Tibial artery (tissue), 4 donors: ENCODE data around the gene MRM2.

Experiments
- DNase-seq, 2 donors: peaks; one replicate each; pipeline ENCODE4 v3.0.0-alpha.2; 2019
- H3K27ac ChIP-seq, 2 donors: fragments of 200-600 bp; sonication (generic) in 1 of 2; 1 replicate in 1 of 2; 2 replicates in 1 of 2; pipeline ENCODE4 v1.5.1; 2018 to 2019; ENCODE audit warnings: mild to moderate bottlenecking in 1 of 2
- H3K27me3 ChIP-seq, 2 donors: fragments of 200-600 bp; sonication (generic) in 1 of 2; one replicate each; pipeline versions ENCODE4 v1.5.1 to v1.6.0; 2016 to 2019
- H3K36me3 ChIP-seq, 3 donors: fragments of 200-600 bp; sonication (generic) in 2 of 3; one replicate each; pipeline ENCODE4 v1.5.1; 2016 to 2019; ENCODE audit warnings: mild to moderate bottlenecking in 2 of 3
- H3K4me1 ChIP-seq, 4 donors: fragments of 200-600 bp; sonication (generic) in 2 of 4; 1 replicate in 3 of 4; 2 replicates in 1 of 4; pipeline ENCODE4 v1.5.1; 2016 to 2019
- H3K4me3 ChIP-seq, 2 donors: fragments of 200-600 bp; sonication (generic) in 1 of 2; 1 replicate in 1 of 2; 2 replicates in 1 of 2; pipeline ENCODE4 v1.5.1; 2018 to 2019; ENCODE audit warnings: mild to moderate bottlenecking in 2 of 2
- H3K9me3 ChIP-seq, 3 donors: fragments of 200-600 bp; sonication (generic) in 1 of 3; one replicate each; pipeline ENCODE4 v1.5.1; 2016 to 2019
- CTCF ChIP-seq, 2 experiments: fragments of 200-600 bp in 1 of 2; fragments of 450-650 bp in 1 of 2; IDR thresholded peaks; one replicate each; pipeline ENCODE4 v1.5.1; 2017 to 2019; ENCODE audit warnings: antibody characterized with exemption in 2 of 2, mild to moderate bottlenecking in 1 of 2, moderate library complexity in 1 of 2
- intact Hi-C: fragments of 100-400 bp; cut with DNase I; formaldehyde crosslinking; loops from one replicate; pipeline ENCODE4 v1.15.0; 2023; ENCODE audit warnings: low total_unique reads

Gene MRM2

GRCh38 chr7:2266911-2267310 is 24.9 kb upstream of the MRM2 start:
- Histone ChIP-seq H3K9me3 (no peaks in the 10 kb centered on the region), H3K27ac (no peak overlapping the region), H3K4me1 (no peaks in the 10 kb centered on the region), H3K27me3 (no peaks in the 10 kb centered on the region), H3K4me3 (no peak overlapping the region), H3K36me3 (peaks cover 0 to 40% (median 29%) of the 10 kb centered on the region in 3 donors)
- TF ChIP-seq CTCF (IDR thresholded peaks at IDR 0.05), result no peak
- DNase-seq, result no peak
- intact Hi-C loops, result no loop called here

DNA sequence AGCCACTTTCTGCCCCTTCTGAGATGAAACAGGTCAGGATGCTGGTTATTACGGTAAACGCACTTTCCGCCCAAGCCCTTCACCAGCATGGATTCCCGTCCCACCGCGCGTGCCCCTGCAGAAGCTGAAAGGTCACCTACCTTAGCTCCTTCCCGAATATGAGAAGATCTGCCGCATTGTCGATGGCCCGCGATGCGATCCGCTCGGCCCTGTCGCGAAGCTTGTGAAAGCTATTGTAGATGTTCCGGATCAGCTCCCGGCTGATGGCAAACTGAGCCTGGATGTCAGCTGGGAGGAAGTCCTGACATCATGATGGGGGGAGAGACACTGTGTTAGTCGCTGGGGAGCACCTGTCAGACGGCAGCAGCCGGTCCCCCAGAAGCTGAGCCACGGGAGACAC is 22.2 kb upstream of the MRM2 start:
- intact Hi-C loops, result no loop called here
- Histone ChIP-seq H3K27ac (no peak overlapping the region), H3K27me3 (no peaks in the 10 kb centered on the region), H3K4me1 (peaks cover 0 to 4% (median 0%) of the 10 kb centered on the region in 4 donors), H3K4me3 (no peak overlapping the region), H3K36me3 (peaks cover 0 to 28% (median 14%) of the 10 kb centered on the region in 3 donors), H3K9me3 (no peaks in the 10 kb centered on the region)
- TF ChIP-seq CTCF (IDR thresholded peaks at IDR 0.05), result no peak
- DNase-seq, result no peak

DNA sequence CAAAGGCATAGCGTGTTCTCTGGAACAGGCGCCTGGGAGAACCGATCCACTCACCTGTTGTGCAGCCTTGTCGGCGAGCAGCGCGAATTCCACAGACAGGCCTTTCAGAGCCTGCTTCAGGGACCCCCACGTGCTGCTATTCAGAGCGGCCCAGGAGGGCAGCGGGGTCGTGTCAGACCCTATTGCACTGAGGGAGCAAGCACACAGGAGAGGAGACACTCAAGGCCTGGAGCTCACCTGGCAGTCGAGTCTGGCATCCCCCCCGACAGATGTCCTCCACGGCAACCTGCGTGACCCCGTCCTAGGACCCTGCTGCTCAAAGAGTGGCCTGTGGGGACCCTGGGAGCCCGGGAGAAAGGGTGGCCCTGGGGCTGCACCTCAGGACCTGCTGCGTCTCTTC is 21.2 kb upstream of the MRM2 start:
- Histone ChIP-seq H3K36me3 (peaks cover 0 to 28% (median 14%) of the 10 kb centered on the region in 3 donors), H3K4me1 (peaks cover 0 to 5% (median 0%) of the 10 kb centered on the region in 4 donors), H3K9me3 (no peaks in the 10 kb centered on the region), H3K4me3 (no peak overlapping the region), H3K27me3 (no peaks in the 10 kb centered on the region), H3K27ac (no peak overlapping the region)
- no peak for TF ChIP-seq CTCF (IDR thresholded peaks at IDR 0.05)
- intact Hi-C loops, result no loop called here
- no peak for DNase-seq

- DNase-seq, result no peak
- Histone ChIP-seq H3K4me3 (no peak overlapping the region), H3K27me3 (no peaks in the 10 kb centered on the region), H3K36me3 (peaks cover 0 to 39% (median 25%) of the 10 kb centered on the region in 3 donors), H3K27ac (no peak overlapping the region), H3K4me1 (peaks cover 0 to 5% (median 0%) of the 10 kb centered on the region in 4 donors), H3K9me3 (no peaks in the 10 kb centered on the region)
- no peak for TF ChIP-seq CTCF (IDR thresholded peaks at IDR 0.05)
- intact Hi-C loops, result no loop called here
These were observed 19.6 kb upstream of the MRM2 start for GRCh38 chr7:2261611-2262010.

GRCh38 chr7:2260820-2261219 is 18.8 kb upstream of the MRM2 start:
- no peak for TF ChIP-seq CTCF (IDR thresholded peaks at IDR 0.05)
- no peaks in the 10 kb centered on the region for H3K9me3 ChIP-seq
- H3K4me1 ChIP-seq, result peaks cover 0 to 5% (median 0%) of the 10 kb centered on the region in 4 donors
- DNase-seq, result no peak
- H3K4me3 ChIP-seq, result no peak overlapping the region
- no peaks in the 10 kb centered on the region for H3K27me3 ChIP-seq
- intact Hi-C loops, result no loop called here
- no peak overlapping the region for H3K27ac ChIP-seq
- peaks cover 0 to 47% (median 30%) of the 10 kb centered on the region in 3 donors for H3K36me3 ChIP-seq

- Histone ChIP-seq H3K4me3 (no peak overlapping the region), H3K4me1 (peaks cover 0 to 5% (median 0%) of the 10 kb centered on the region in 4 donors), H3K9me3 (no peaks in the 10 kb centered on the region), H3K27ac (no peak overlapping the region), H3K36me3 (peaks cover 0 to 60% (median 40%) of the 10 kb centered on the region in 3 donors), H3K27me3 (no peaks in the 10 kb centered on the region)
- intact Hi-C loops, result no loop called here
- no peak for DNase-seq
- TF ChIP-seq CTCF (IDR thresholded peaks at IDR 0.05), result no peak
These were observed 17.5 kb upstream of the MRM2 start for GRCh38 chr7:2259480-2259879.
